ENCODE results near the gene CHCHD1. TPM values are rescaled to one million over a fixed set of nuclear protein-coding genes. Genes with fewer than 3 reads are reported as not detected.
"Not testable (repeated sequence)": the region's sequence is repeated elsewhere in the genome, so short reads cannot be mapped to it uniquely, and the experiment has no call there.

CHCHD1 gene
- total and polyA plus RNA-seq, 4 experiments from 2014 or later, result 21.8 to 56.0 (median 28.5) TPM

DNA sequence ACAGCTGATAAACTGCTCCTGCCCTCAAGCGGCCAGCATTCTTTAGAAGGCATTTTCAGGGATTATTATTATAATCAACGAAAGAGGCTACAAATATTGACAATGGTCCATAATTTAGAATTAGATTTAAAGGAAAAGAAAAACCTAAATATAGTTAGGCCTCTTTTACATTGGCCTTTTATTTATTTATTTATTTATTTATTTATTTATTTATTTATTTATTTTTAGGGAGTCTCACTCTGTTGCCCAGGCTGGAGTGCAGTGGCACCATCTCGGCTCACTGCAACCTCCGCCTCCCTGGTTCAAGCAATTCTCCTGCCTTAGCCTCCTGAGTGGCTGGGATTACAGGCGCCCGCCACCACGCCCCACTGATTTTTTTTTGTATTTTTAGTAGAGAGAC lies 47.2 kb downstream of the CHCHD1 start:
- H3K27ac ChIP-seq (ENCODE audit: low read depth, low read length); H3K4me3 Mint-ChIP-seq; H3K9me3 ChIP-seq (ENCODE audit: control insufficient read depth in 1 of 2, low read length in 2 of 2); H3K4me1 ChIP-seq (ENCODE audit: insufficient read depth, low read length); H3K4me1 Mint-ChIP-seq; H3K4me3 ChIP-seq (ENCODE audit: low read length in 2 of 2); H3K27ac Mint-ChIP-seq; H3K9me3 Mint-ChIP-seq; intact Hi-C loops (cut with micrococcal nuclease); POLR2A ChIA-PET (ENCODE audit: partially characterized antibody); DNase-seq; H3K27me3 Mint-ChIP-seq; H3K27me3 ChIP-seq (ENCODE audit: insufficient read depth, low read length): not testable (repeated sequence)
- CTCF ChIA-PET (ENCODE audit: partially characterized antibody), result interaction anchor here (1.4 kb wide), 1 partner anchor 14 kb away, joined by 4 read pairs; no protein-coding TSS in a partner anchor
- H3K36me3 ChIP-seq (ENCODE audit: insufficient read depth, low read length), result peaks cover 15% of the 10 kb centered on the region
- H3K36me3 Mint-ChIP-seq, result peaks cover 14 to 42% of the 10 kb centered on the region in 2 donors

Other genes with a start within 250 kb of the CHCHD1 start
- gene USP54, start 190.7 kb upstream of the CHCHD1 start, total RNA-seq, result 1 to 10 TPM; 7.4 to 7.6 TPM
- 1 to 10 TPM in 1 of 2 donors, under 1 TPM in 1; 0.04 to 1.4 TPM for gene USP54, start 190.7 kb upstream of the CHCHD1 start, polyA plus RNA-seq
- gene MYOZ1, start 140.6 kb upstream of the CHCHD1 start, total RNA-seq, result not detected
- not detected for gene MYOZ1, start 140.6 kb upstream of the CHCHD1 start, polyA plus RNA-seq
- gene SYNPO2L, start 126.0 kb upstream of the CHCHD1 start, total RNA-seq, result not detected
- not detected for gene SYNPO2L, start 126.0 kb upstream of the CHCHD1 start, polyA plus RNA-seq
- gene AGAP5, start 83.9 kb upstream of the CHCHD1 start, total RNA-seq, result 10 to 100 TPM; 13.6 to 15.3 TPM
- under 1 TPM in 1 of 2 donors, not detected in 1; 0.15 TPM for gene AGAP5, start 83.9 kb upstream of the CHCHD1 start, polyA plus RNA-seq
- gene SEC24C, start 37.7 kb upstream of the CHCHD1 start, total RNA-seq, result 100 to 1,000 TPM; 126 to 127 TPM
- 10 to 100 TPM; 32.5 to 68.6 TPM for gene SEC24C, start 37.7 kb upstream of the CHCHD1 start, polyA plus RNA-seq
- gene ZSWIM8, start 3.6 kb downstream of the CHCHD1 start, total RNA-seq, result 100 to 1,000 TPM in 1 of 2 experiments, 10 to 100 TPM in 1; 93.3 to 100 TPM
- 10 to 100 TPM in 1 of 2 donors, 1 to 10 TPM in 1; 4.5 to 24.6 TPM for gene ZSWIM8, start 3.6 kb downstream of the CHCHD1 start, polyA plus RNA-seq
- 10 to 100 TPM; 84.8 to 87.7 TPM for gene NDST2, start 29.6 kb downstream of the CHCHD1 start, total RNA-seq
- gene NDST2, start 29.6 kb downstream of the CHCHD1 start, polyA plus RNA-seq, result 10 to 100 TPM; 14.4 to 33.7 TPM
- gene CAMK2G, start 92.5 kb downstream of the CHCHD1 start, total RNA-seq, result 10 to 100 TPM; 64.3 to 70.4 TPM
- 1 to 10 TPM; 3.8 to 7.8 TPM for gene CAMK2G, start 92.5 kb downstream of the CHCHD1 start, polyA plus RNA-seq
- gene PLAU, start 129.1 kb downstream of the CHCHD1 start, total RNA-seq, result under 1 TPM; 0.64 to 0.91 TPM
- not detected for gene PLAU, start 129.1 kb downstream of the CHCHD1 start, polyA plus RNA-seq
- gene VCL, start 216.1 kb downstream of the CHCHD1 start, total RNA-seq, result 10 to 100 TPM; 29.6 TPM
- 10 to 100 TPM; 48.2 to 60.3 TPM for gene VCL, start 216.1 kb downstream of the CHCHD1 start, polyA plus RNA-seq